Measurements from ENCODE around the gene UQCC5. TPM values are rescaled to one million over a fixed set of nuclear protein-coding genes. Genes with fewer than 3 reads are reported as not detected.

UQCC5 gene
- total and polyA plus RNA-seq, 2 donors (not counting 3 experiments of a cell fraction or from before 2014, with no cell fraction given), result 9.9 to 22.6 TPM

GRCh38 chr3:52502001-52502400, 34.4 kb upstream of the UQCC5 start:
- peaks cover 15% of the 10 kb centered on the region for H3K4me1 ChIP-seq (ENCODE audit: control insufficient read depth, extremely low read depth, insufficient read depth, low read length)
- no peaks in the 10 kb centered on the region for H3K9me3 ChIP-seq (replicated peaks; ENCODE audit: control insufficient read depth, insufficient read depth, low read length)
- H2AFZ ChIP-seq (ENCODE audit: low read depth, low read length), result no peak overlapping the region
- ChIA-PET CTCF (no interaction called here), POLR2A (no interaction called here)
- H3K4me3 ChIP-seq (replicated peaks in 1 of 3; ENCODE audit: insufficient read depth in 1 of 3, low read depth in 1 of 3, low read length in 3 of 3), result no peak overlapping the region
- H3K9ac ChIP-seq (replicated peaks; ENCODE audit: extremely low read depth, insufficient read depth, low read length), result no peak overlapping the region
- no peak for FAIRE-seq
- dilution Hi-C loops (cut with MboI; ENCODE audit: extremely low pct_ligation_motif_present, low sequenced_read_pairs) (no loop called here), intact Hi-C loops (cut with micrococcal nuclease) (no loop called here)
- H3K9me1 ChIP-seq (replicated peaks; ENCODE audit: control insufficient read depth, extremely low read depth, insufficient read depth, low read length), result no peaks in the 10 kb centered on the region
- BruUV-seq (replicated peaks), result no TSS peak
- H3K27ac ChIP-seq (ENCODE audit: insufficient read depth, low read depth, low read length), result no peak overlapping the region
- peaks cover 46% of the 10 kb centered on the region for H3K79me2 ChIP-seq (ENCODE audit: control insufficient read depth, insufficient read depth, low read length)
- TF ChIP-seq POLR2A (IDR thresholded peaks at IDR 0.05; ENCODE audit: low read depth, low read length) (no peak), EZH2 (IDR thresholded peaks at IDR 0.05; ENCODE audit: borderline replicate concordance, low read depth, low read length, severe bottlenecking) (no peak), POLR2AphosphoS5 (IDR thresholded peaks at IDR 0.05; ENCODE audit: insufficient read depth, low read depth, low read length) (no peak), MYC (IDR thresholded peaks at IDR 0.05; ENCODE audit: low read depth, low read length) (no peak), CTCF (IDR thresholded peaks at IDR 0.05; ENCODE audit: extremely low read depth in 1 of 2, insufficient read depth in 1 of 2, low read depth in 1 of 2, low read length in 2 of 2) (no peak), MAX (IDR thresholded peaks at IDR 0.05; ENCODE audit: insufficient read depth, insufficient read length) (no peak), GATA2 (IDR thresholded peaks at IDR 0.05; ENCODE audit: insufficient read depth, insufficient read length, low read depth, low read length) (no peak), FOS (IDR thresholded peaks at IDR 0.05; ENCODE audit: borderline replicate concordance, insufficient read depth, low read length) (no peak), JUN (IDR thresholded peaks at IDR 0.05; ENCODE audit: borderline replicate concordance, insufficient read depth, insufficient read length, low read depth) (no peak)
- no peak overlapping the region for H3K4me2 ChIP-seq (ENCODE audit: insufficient read depth, low read length)
- H3K36me3 ChIP-seq (ENCODE audit: control insufficient read depth in 2 of 2, extremely low read depth in 1 of 2, insufficient read depth in 2 of 2, low read length in 2 of 2), result peaks cover 21 to 51% of the 10 kb centered on the region in 2 experiments
- H4K20me1 ChIP-seq (replicated peaks; ENCODE audit: control insufficient read depth, extremely low read depth, insufficient read depth, low read length), result no peaks in the 10 kb centered on the region
- H3K27me3 ChIP-seq (ENCODE audit: control insufficient read depth in 2 of 2, insufficient read depth in 2 of 2, low read length in 2 of 2), result no peaks in the 10 kb centered on the region
- DNase-seq (ENCODE audit: low read depth, low spot score), result no peak
